ENCODE data around the gene AFF4. TPM values are rescaled to one million over a fixed set of nuclear protein-coding genes. Genes with fewer than 3 reads are reported as not detected.

Gene AFF4
- total RNA-seq, 1 donor from 2014 or later, result 25.8 TPM

- H3K4me3 ChIP-seq (ENCODE audit: low read depth, low read length), result no peak overlapping the region
These were observed 19.9 kb downstream of the AFF4 start for GRCh38 chr5:132943362-132944022.

DNA sequence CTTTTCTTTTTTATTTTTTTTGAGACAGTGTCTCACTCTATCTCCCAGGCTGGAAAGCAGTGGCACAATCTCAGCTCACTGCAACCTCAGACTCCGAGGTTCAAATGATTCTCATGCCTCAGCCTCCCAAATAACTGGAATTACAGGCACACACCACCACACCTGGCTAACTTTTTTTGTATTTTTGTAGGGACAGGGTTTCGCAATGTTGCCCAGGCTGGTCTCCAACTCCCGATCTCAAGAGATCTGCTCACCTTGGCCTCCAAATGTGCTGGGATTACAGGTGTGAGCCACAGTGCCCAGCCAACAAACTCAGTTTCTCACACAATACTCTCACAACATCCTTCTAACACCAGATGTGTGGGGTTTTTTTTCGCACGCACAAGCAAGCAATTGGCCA, 22.1 kb downstream of the AFF4 start:
- DNase-seq (ENCODE audit: low read depth), result no peak
- Histone ChIP-seq H3K4me3 (ENCODE audit: low read depth, low read length) (no peak overlapping the region), H3K27me3 (ENCODE audit: control insufficient read depth, insufficient read depth, low read length) (no peaks in the 10 kb centered on the region), H3K36me3 (ENCODE audit: control insufficient read depth, insufficient read depth, low read length) (peaks cover 4% of the 10 kb centered on the region)
- FAIRE-seq, result no peak
- TF ChIP-seq, protein P1, sequence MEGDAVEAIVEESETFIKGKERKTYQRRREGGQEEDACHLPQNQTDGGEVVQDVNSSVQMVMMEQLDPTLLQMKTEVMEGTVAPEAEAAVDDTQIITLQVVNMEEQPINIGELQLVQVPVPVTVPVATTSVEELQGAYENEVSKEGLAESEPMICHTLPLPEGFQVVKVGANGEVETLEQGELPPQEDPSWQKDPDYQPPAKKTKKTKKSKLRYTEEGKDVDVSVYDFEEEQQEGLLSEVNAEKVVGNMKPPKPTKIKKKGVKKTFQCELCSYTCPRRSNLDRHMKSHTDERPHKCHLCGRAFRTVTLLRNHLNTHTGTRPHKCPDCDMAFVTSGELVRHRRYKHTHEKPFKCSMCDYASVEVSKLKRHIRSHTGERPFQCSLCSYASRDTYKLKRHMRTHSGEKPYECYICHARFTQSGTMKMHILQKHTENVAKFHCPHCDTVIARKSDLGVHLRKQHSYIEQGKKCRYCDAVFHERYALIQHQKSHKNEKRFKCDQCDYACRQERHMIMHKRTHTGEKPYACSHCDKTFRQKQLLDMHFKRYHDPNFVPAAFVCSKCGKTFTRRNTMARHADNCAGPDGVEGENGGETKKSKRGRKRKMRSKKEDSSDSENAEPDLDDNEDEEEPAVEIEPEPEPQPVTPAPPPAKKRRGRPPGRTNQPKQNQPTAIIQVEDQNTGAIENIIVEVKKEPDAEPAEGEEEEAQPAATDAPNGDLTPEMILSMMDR (IDR thresholded peaks at IDR 0.05; ENCODE audit: insufficient read depth, low read length, severe bottlenecking), result no peak

More at GRCh38 chr5:132943362-132944022, 19.9 kb downstream of the AFF4 start:
- no peaks in the 10 kb centered on the region for H3K27me3 ChIP-seq (ENCODE audit: control insufficient read depth, insufficient read depth, low read length)
- FAIRE-seq, result no peak
- TF ChIP-seq, protein P1 (IDR thresholded peaks at IDR 0.05; ENCODE audit: insufficient read depth, low read length, severe bottlenecking), result no peak
- H3K36me3 ChIP-seq (ENCODE audit: control insufficient read depth, insufficient read depth, low read length), result no peaks in the 10 kb centered on the region
- no peak for DNase-seq (ENCODE audit: low read depth)

GRCh38 chr5:132928062-132928407, 35.4 kb downstream of the AFF4 start:
- peaks cover 12% of the 10 kb centered on the region for H3K36me3 ChIP-seq (ENCODE audit: control insufficient read depth, insufficient read depth, low read length)
- TF ChIP-seq, protein P1 (IDR thresholded peaks at IDR 0.05; ENCODE audit: insufficient read depth, low read length, severe bottlenecking), result no peak
- no peaks in the 10 kb centered on the region for H3K27me3 ChIP-seq (ENCODE audit: control insufficient read depth, insufficient read depth, low read length)
- no peak for FAIRE-seq
- H3K4me3 ChIP-seq (ENCODE audit: low read depth, low read length), result no peak overlapping the region
- no peak for DNase-seq (ENCODE audit: low read depth)

DNA sequence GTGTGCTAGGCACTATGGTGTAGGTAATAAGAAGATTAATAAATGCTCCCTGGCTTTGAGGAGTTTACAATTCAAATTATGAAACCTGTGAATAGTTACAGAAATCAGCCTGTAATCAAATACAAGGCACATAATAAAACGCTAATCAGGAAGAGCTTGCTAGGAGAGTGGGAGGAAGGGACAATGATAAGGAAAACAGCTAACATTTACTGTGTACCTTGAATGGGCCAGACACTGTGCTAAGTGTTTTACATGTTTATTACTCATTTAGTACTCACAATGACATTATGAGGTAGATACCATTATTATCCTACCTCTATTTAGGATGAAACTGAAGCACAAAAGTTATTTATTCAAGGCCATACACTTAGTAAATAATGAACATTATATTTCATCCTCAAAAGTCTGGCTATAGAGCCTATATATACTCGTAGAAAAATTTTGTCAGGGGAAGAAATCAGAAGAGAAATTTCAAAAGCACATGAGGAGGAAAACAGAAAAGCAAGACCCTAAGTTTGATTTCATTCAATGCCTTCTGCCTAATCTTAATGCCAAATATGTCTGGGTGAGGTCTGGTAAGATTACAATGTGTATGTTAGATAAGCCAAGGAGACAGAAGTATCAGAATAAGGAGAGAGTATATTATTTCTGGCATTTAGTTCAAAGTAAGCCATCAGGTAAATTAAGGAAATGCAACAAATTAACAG, 35.9 kb downstream of the AFF4 start:
- TF ChIP-seq, protein P1 (IDR thresholded peaks at IDR 0.05; ENCODE audit: insufficient read depth, low read length, severe bottlenecking), result no peak
- H3K27me3 ChIP-seq (ENCODE audit: control insufficient read depth, insufficient read depth, low read length), result no peaks in the 10 kb centered on the region
- DNase-seq (ENCODE audit: low read depth), result no peak
- H3K4me3 ChIP-seq (ENCODE audit: low read depth, low read length), result no peak overlapping the region
- no peak for FAIRE-seq
- H3K36me3 ChIP-seq (ENCODE audit: control insufficient read depth, insufficient read depth, low read length), result peaks cover 10% of the 10 kb centered on the region

GRCh38 chr5:132926437-132926836, 37.0 kb downstream of the AFF4 start:
- Histone ChIP-seq H3K36me3 (ENCODE audit: control insufficient read depth, insufficient read depth, low read length) (peaks cover 16% of the 10 kb centered on the region), H3K27me3 (ENCODE audit: control insufficient read depth, insufficient read depth, low read length) (no peaks in the 10 kb centered on the region)
- no peak for FAIRE-seq

More at GRCh38 chr5:132926437-132926836, 37.0 kb downstream of the AFF4 start:
- no peak overlapping the region for H3K4me3 ChIP-seq (ENCODE audit: low read depth, low read length)
- TF ChIP-seq, protein P1 (IDR thresholded peaks at IDR 0.05; ENCODE audit: insufficient read depth, low read length, severe bottlenecking), result no peak
- no peak for DNase-seq (ENCODE audit: low read depth)

Measured in bronchial epithelial cell (primary cell).